22Rv1 (cell line): Measurements from ENCODE around the gene SPATA17.

Source experiments
- ZFX ChIP-seq: fragments of 450-650 bp; IDR thresholded peaks from 2 replicates; pipeline ENCODE4 v1.6.1; 2017; ENCODE audit warnings: antibody characterized with exemption, borderline replicate concordance
- TF ChIP-seq, protein P1 (sequence below): fragments of 450-650 bp; IDR thresholded peaks from 2 replicates; pipeline ENCODE4 v1.5.1; 2017; ENCODE audit warnings: mild to moderate bottlenecking

DNA sequence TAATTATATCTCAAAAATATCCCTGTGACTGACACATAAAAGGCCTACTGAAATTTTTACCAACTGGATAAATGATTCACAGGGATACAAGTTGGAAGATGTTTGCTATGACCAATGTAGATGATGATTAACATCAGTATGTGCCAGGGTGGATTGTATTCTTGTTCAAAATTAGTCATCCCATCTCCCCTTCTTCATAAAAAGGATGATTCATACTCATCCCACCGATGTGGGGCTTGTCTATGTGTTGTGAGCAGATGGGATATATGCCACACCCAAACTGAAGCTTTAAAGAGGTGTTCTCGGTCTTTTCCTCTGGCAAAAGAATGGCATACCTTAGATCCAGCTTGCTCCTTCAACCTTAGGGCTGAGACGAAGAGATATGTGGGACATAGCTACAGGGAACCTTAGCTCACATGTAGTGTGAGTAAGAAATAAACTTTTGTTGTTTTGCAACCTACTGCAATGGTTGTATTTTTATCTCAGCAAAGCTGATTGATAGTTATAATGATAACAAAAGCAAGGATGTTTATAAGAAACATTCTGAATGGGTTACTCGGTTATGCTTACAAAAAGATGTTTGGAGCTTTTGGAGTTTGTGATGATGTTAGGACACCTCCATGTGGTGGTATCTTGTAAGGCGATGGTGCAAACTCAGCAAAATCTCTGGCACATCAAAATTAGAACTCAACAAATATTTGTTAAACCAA is 29.4 kb downstream of the SPATA17 start:
- TF ChIP-seq, protein P1, sequence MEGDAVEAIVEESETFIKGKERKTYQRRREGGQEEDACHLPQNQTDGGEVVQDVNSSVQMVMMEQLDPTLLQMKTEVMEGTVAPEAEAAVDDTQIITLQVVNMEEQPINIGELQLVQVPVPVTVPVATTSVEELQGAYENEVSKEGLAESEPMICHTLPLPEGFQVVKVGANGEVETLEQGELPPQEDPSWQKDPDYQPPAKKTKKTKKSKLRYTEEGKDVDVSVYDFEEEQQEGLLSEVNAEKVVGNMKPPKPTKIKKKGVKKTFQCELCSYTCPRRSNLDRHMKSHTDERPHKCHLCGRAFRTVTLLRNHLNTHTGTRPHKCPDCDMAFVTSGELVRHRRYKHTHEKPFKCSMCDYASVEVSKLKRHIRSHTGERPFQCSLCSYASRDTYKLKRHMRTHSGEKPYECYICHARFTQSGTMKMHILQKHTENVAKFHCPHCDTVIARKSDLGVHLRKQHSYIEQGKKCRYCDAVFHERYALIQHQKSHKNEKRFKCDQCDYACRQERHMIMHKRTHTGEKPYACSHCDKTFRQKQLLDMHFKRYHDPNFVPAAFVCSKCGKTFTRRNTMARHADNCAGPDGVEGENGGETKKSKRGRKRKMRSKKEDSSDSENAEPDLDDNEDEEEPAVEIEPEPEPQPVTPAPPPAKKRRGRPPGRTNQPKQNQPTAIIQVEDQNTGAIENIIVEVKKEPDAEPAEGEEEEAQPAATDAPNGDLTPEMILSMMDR, result peak; percentile 77
- no peak for TF ChIP-seq ZFX
